ENCODE data around the gene INS. TPM values are rescaled to one million over a fixed set of nuclear protein-coding genes. Genes with fewer than 3 reads are reported as not detected.

The INS gene
- total and polyA plus RNA-seq, 4 donors, result 1.2 to 3.3 TPM; not detected in 2

DNA sequence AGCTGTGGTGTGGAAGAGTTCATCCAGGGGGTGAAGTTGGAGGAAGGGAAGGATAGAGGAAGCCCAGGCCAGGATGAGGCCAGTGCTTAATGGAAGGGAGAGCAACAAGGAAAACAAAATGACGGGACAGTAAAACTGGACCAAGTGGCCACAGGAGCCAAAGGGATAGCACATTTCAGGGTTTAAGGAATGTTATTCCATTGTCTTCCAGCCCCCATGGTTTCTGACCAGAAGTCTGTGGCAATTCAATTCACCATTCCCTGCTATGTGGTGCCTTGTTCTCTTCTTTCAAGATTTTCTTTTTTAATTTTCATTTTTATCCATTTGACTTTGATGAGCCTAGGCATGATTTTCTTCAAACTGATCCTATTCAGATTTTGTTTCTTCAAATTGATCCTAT, 44.3 kb downstream of the INS start:
- Histone ChIP-seq H3K4me1 (ENCODE audit: control insufficient read depth in 5 of 5, insufficient read depth in 5 of 5, low read length in 5 of 5) (no peaks in the 10 kb centered on the region), H3K36me3 (ENCODE audit: control insufficient read depth in 4 of 4, insufficient read depth in 4 of 4, low read length in 4 of 4) (no peaks in the 10 kb centered on the region), H3K9ac (ENCODE audit: insufficient read depth in 1 of 2, low read length in 2 of 2) (no peak overlapping the region), H3K27me3 (ENCODE audit: control insufficient read depth in 3 of 3, insufficient read depth in 3 of 3, low read length in 2 of 3) (no peaks in the 10 kb centered on the region), H3K4me3 (no peak overlapping the region), H3K9me3 (ENCODE audit: control insufficient read depth in 4 of 4, insufficient read depth in 3 of 4, low read length in 3 of 4) (peaks cover 0 to 8% (median 3%) of the 10 kb centered on the region in 4 donors), H3K27ac (ENCODE audit: low read depth in 1 of 2, low read length in 1 of 2) (no peak overlapping the region)
- 93 to 100% methylated on average over 1 of the region's 1 CpG for WGBS, 2 donors
- TF ChIP-seq, protein P1, sequence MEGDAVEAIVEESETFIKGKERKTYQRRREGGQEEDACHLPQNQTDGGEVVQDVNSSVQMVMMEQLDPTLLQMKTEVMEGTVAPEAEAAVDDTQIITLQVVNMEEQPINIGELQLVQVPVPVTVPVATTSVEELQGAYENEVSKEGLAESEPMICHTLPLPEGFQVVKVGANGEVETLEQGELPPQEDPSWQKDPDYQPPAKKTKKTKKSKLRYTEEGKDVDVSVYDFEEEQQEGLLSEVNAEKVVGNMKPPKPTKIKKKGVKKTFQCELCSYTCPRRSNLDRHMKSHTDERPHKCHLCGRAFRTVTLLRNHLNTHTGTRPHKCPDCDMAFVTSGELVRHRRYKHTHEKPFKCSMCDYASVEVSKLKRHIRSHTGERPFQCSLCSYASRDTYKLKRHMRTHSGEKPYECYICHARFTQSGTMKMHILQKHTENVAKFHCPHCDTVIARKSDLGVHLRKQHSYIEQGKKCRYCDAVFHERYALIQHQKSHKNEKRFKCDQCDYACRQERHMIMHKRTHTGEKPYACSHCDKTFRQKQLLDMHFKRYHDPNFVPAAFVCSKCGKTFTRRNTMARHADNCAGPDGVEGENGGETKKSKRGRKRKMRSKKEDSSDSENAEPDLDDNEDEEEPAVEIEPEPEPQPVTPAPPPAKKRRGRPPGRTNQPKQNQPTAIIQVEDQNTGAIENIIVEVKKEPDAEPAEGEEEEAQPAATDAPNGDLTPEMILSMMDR (IDR thresholded peaks at IDR 0.05; ENCODE audit: control extremely low read depth, extremely low read depth), result no peak
- DNase-seq (no peak), ATAC-seq (ENCODE audit: insufficient read depth, low FRiP score) (no peak)

DNA sequence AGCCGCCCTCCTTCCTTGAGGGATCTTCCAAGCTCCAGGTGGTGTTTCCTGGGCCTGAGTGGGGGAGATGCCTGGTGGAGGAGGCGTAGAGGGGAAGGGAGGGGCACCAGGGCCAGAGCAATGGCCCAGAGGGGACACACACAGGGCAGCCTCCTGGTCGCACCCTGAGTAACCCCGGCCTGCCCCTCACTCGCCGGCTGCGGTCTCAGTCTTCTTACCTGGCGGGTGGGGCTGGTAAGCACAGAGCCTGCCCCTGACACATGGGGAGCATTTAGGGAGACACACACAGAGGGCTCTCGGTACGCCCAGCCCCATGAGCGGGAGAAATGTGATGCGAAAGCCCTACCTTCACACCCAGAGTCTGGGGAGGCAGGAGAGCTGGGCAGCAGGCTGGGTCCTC, 45.7 kb downstream of the INS start:
- Histone ChIP-seq H3K9ac (ENCODE audit: insufficient read depth in 1 of 2, low read length in 2 of 2) (no peak overlapping the region), H3K36me3 (ENCODE audit: control insufficient read depth in 4 of 4, insufficient read depth in 4 of 4, low read length in 4 of 4) (no peaks in the 10 kb centered on the region), H3K27me3 (ENCODE audit: control insufficient read depth in 3 of 3, insufficient read depth in 3 of 3, low read length in 2 of 3) (no peaks in the 10 kb centered on the region), H3K9me3 (ENCODE audit: control insufficient read depth in 4 of 4, insufficient read depth in 3 of 4, low read length in 3 of 4) (peaks cover 0 to 8% (median 3%) of the 10 kb centered on the region in 4 donors), H3K27ac (ENCODE audit: low read depth in 1 of 2, low read length in 1 of 2) (no peak overlapping the region), H3K4me3 (no peak overlapping the region), H3K4me1 (ENCODE audit: control insufficient read depth in 5 of 5, insufficient read depth in 5 of 5, low read length in 5 of 5) (no peaks in the 10 kb centered on the region)
- DNase-seq (no peak), ATAC-seq (ENCODE audit: insufficient read depth, low FRiP score) (no peak)
- TF ChIP-seq, protein P1 (IDR thresholded peaks at IDR 0.05; ENCODE audit: control extremely low read depth, extremely low read depth), result no peak
- 94 to 98% methylated on average over 12 of the region's 12 CpGs for WGBS, 2 donors

DNA sequence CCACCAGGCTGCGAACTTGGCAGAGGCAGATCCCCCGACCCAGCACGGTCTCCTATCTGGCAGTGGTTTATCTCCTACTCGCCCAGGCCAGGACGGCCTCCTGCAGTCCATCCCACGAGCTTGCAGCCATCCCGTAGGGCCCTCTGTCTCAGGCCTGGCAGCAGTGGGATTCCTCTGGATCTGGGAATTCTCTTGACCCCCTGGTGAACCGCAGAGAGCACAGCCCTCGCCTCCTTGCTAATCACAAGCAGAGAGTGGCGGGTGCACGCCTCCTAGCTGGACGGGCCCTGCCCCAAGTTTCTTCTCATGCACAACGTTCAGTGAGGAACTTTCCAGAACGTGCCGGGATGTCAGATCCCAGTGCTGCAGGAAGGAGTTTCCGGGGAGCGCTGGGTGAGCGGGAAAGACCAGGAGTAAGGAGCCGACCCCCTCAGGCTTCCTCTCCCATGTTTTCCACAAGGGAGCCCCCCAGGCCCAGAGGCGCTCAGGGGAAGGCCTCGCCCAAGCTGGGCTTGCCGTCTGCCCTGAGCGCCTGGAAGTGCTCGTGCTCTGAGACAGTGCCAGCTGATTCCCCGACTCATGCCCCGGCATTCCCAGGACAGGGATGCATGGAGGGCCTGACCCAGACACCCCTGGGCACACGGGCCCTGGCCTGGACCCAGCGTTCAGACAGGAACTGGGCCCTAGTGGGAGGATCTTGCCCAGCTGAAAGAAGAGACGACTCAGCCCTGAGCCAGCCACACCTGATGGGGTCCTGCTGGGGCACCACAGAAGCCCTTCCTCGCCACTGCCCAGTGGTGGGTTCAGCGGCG, 46.4 kb downstream of the INS start:
- Histone ChIP-seq H3K4me3 (no peak overlapping the region), H3K9ac (ENCODE audit: insufficient read depth in 1 of 2, low read length in 2 of 2) (no peak overlapping the region), H3K9me3 (ENCODE audit: control insufficient read depth in 4 of 4, insufficient read depth in 3 of 4, low read length in 3 of 4) (peaks cover 0 to 10% (median 3%) of the 10 kb centered on the region in 4 donors), H3K27me3 (ENCODE audit: control insufficient read depth in 3 of 3, insufficient read depth in 3 of 3, low read length in 2 of 3) (no peaks in the 10 kb centered on the region), H3K27ac (ENCODE audit: low read depth in 1 of 2, low read length in 1 of 2) (no peak overlapping the region), H3K4me1 (ENCODE audit: control insufficient read depth in 5 of 5, insufficient read depth in 5 of 5, low read length in 5 of 5) (peaks cover 0 to 3% (median under 1%) of the 10 kb centered on the region in 5 donors), H3K36me3 (ENCODE audit: control insufficient read depth in 4 of 4, insufficient read depth in 4 of 4, low read length in 4 of 4) (no peaks in the 10 kb centered on the region)
- WGBS, 2 donors, result 89 to 91% methylated on average over 32 of the region's 32 CpGs
- DNase-seq (peak in 2 of 3 donors; percentile 22 to 29), ATAC-seq (ENCODE audit: insufficient read depth, low FRiP score) (no peak)
- TF ChIP-seq, protein P1 (IDR thresholded peaks at IDR 0.05; ENCODE audit: control extremely low read depth, extremely low read depth), result no peak

Measured in lung (tissue), 12 donors.